Stimulated activated CD4-positive, alpha-beta T cell treated with anti-CD3 and anti-CD28 coated beads, Interleukin-4, amount 100 ng/mL, for 1 hour (primary cell): ENCODE measurements around the gene ZNF641.

Experiments
- DNase-seq: peaks from one replicate; pipeline ENCODE4 v3.0.0-alpha.2; 2020

The ZNF641 gene

GRCh38 chr12:48350249-48351021, at the start of gene ZNF641:
ZNF641 (minus strand) TSS chr12:48350919; CDS start chr12:48348090, 2,829 bp downstream.
- peak; percentile 75 for DNase-seq

- no peak for DNase-seq
These were observed 39.3 kb upstream of the ZNF641 start for GRCh38 chr12:48390026-48390425.

- DNase-seq = no peak
These were observed 38.7 kb upstream of the ZNF641 start for GRCh38 chr12:48389409-48389808.

- DNase-seq = no peak
These were observed 38.2 kb upstream of the ZNF641 start for GRCh38 chr12:48388938-48389337.

- DNase-seq = no peak
These were observed 37.7 kb upstream of the ZNF641 start for GRCh38 chr12:48388460-48388859.

- no peak for DNase-seq
These were observed 29.9 kb upstream of the ZNF641 start for GRCh38 chr12:48380596-48380995.

GRCh38 chr12:48379794-48380193, 29.1 kb upstream of the ZNF641 start:
- no peak for DNase-seq

GRCh38 chr12:48377646-48378045, 26.9 kb upstream of the ZNF641 start:
- no peak for DNase-seq

- DNase-seq = no peak
These were observed 23.4 kb upstream of the ZNF641 start for GRCh38 chr12:48374164-48374563.

GRCh38 chr12:48366131-48366530, 15.4 kb upstream of the ZNF641 start:
- DNase-seq = no peak

GRCh38 chr12:48361664-48362339, 11.1 kb upstream of the ZNF641 start:
- DNase-seq = no peak

- DNase-seq = no peak
These were observed 8.3 kb upstream of the ZNF641 start for GRCh38 chr12:48358937-48359513.

GRCh38 chr12:48356041-48356768, 5.5 kb upstream of the ZNF641 start:
- no peak for DNase-seq

GRCh38 chr12:48352157-48352760, 1.5 kb upstream of the ZNF641 start:
- no peak for DNase-seq

- no peak for DNase-seq
These were observed 446 bp upstream of the ZNF641 start for GRCh38 chr12:48351022-48351708.

- no peak for DNase-seq
These were observed 1.2 kb downstream of the ZNF641 start for GRCh38 chr12:48349471-48349870.

GRCh38 chr12:48342980-48343379, 7.7 kb downstream of the ZNF641 start:
- no peak for DNase-seq

- no peak for DNase-seq
These were observed 9.8 kb downstream of the ZNF641 start for GRCh38 chr12:48340943-48341342.

GRCh38 chr12:48339442-48340117, 11.1 kb downstream of the ZNF641 start:
- DNase-seq = no peak

- DNase-seq = no peak
These were observed 14.2 kb downstream of the ZNF641 start for GRCh38 chr12:48336564-48336963.

- DNase-seq = no peak
These were observed 14.7 kb downstream of the ZNF641 start for GRCh38 chr12:48336061-48336460.

GRCh38 chr12:48334808-48335207, 15.9 kb downstream of the ZNF641 start:
- peak; percentile 9 for DNase-seq
